Heart left ventricle (tissue), 16 donors: ENCODE data around the gene MYORG. TPM values are rescaled to one million over a fixed set of nuclear protein-coding genes. Genes with fewer than 3 reads are reported as not detected.
A peak's percentile ranks its signal among the peaks of the same experiment; 100 is the strongest.

Source experiments
- ATAC-seq, 4 donors: fragments of 200-7000 bp; cut with Tn5 transposase; one replicate each; pipeline ENCODE4 v1.9.1; 2020 to 2022; ENCODE audit warnings: moderate library complexity in 4 of 4, mild to moderate bottlenecking in 3 of 4, moderate number of reproducible peaks in 1 of 4
- DNase-seq, 5 donors: peaks; one replicate each; pipeline ENCODE4 v3.0.0-alpha.2; 2020
- H3K27ac ChIP-seq, 12 donors: fragments of 200-600 bp; sonication (generic) in 4 of 12; one replicate each; pipeline versions ENCODE4 v1.5.0 to v1.8.0; 2016 to 2022; ENCODE audit warnings: mild to moderate bottlenecking in 2 of 12
- H3K27me3 ChIP-seq, 9 donors: fragments of 200-600 bp; sonication (generic) in 2 of 9; one replicate each; pipeline versions ENCODE4 v1.5.1 to v1.8.0; 2016 to 2022; ENCODE audit warnings: mild to moderate bottlenecking in 3 of 9
- H3K36me3 ChIP-seq, 9 donors: fragments of 200-600 bp; sonication (generic) in 2 of 9; one replicate each; pipeline versions ENCODE4 v1.5.0 to v1.8.0; 2018 to 2022; ENCODE audit warnings: mild to moderate bottlenecking in 2 of 9
- H3K4me1 ChIP-seq, 12 donors: fragments of 200-600 bp; sonication (generic) in 4 of 12; one replicate each; pipeline versions ENCODE4 v1.5.0 to v1.8.0; 2016 to 2022; ENCODE audit warnings: mild to moderate bottlenecking in 3 of 12
- H3K4me3 ChIP-seq, 12 donors: fragments of 200-600 bp; sonication (generic) in 4 of 12; one replicate each; pipeline versions ENCODE4 v1.5.0 to v1.8.0; 2017 to 2022; ENCODE audit warnings: mild to moderate bottlenecking in 9 of 12, moderate library complexity in 4 of 12
- H3K9me3 ChIP-seq, 12 donors: fragments of 200-600 bp; sonication (generic) in 4 of 12; one replicate each; pipeline versions ENCODE4 v1.5.0 to v1.8.0; 2016 to 2022; ENCODE audit warnings: mild to moderate bottlenecking in 1 of 12
- CTCF ChIP-seq, 12 donors: fragments of 200-600 bp; sonication (generic) in 4 of 12; IDR thresholded peaks; one replicate each; pipeline versions ENCODE4 v1.5.0 to v1.8.0; 2018 to 2022; ENCODE audit warnings: antibody characterized with exemption in 12 of 12, mild to moderate bottlenecking in 5 of 12
- POLR2A ChIP-seq, 2 donors: fragments of 450-650 bp; IDR thresholded peaks; one replicate each; pipeline ENCODE4 v1.6.1; 2017; ENCODE audit warnings: antibody characterized with exemption in 2 of 2, mild to moderate bottlenecking in 2 of 2, moderate library complexity in 2 of 2
- whole genome bisulfite sequencing, 4 donors: extraction: QIAGEN DNeasy Blood & Tissue Kit in 2 of 4; methylation state at CpG; one replicate each; pipeline versions ENCODE4 v1.1.5 to v1.1.7; 2013 to 2018; 5-methylcytosine and 5-hydroxymethylcytosine counted together
- intact Hi-C, 10 donors: fragments of 100-400 bp; cut with DNase I; formaldehyde crosslinking; loops; one replicate each; pipeline versions ENCODE4 v1.11.1 to v1.14.2; 2022
- long read RNA-seq, 3 donors: library from polyadenylated mRNA; unstranded; transcript quantifications; one replicate each; pipeline ENCODE4 v2.0.0, GENCODE V29; 2020 to 2021
- polyA plus RNA-seq, 2 donors: library from polyadenylated mRNA; stranded (reverse); fragments of 200-250 nt; gene quantifications; one replicate each; pipeline ENCODE4 v1.2.3, GENCODE V29; 2013
- total RNA-seq, 9 donors: library from RNA; depleted of rRNA in 2 of 9; stranded (reverse); fragments of >200 nt in 2 of 9; fragmentation: NEBNext Ultra II Directional in 3 of 9; extraction: Animal tissue kit (Norgen Biotek cat#: 25700) in 3 of 9; gene quantifications; one replicate each; pipeline versions ENCODE4 v1.1.0 to v1.2.4, GENCODE V29; 2016 to 2023
- donor health status: ischemic (EF 13 %, LVEDD 7.1; RV severe dilation, severe dysfunction).
- donor health status: healthy with polysubstance abuse.
- donor health status: DM: no; HTN: yes; CAD: no.
- donor health status: DM: no; HTN: no; CAD: no.
- donor health status: ischemic (EF 25% LVEDD 6.9; RV normal size, moderate dysfunction).
- donor health status: ischemic (EF 25% LVEDD 5.7; RV mildly dilated, moderate dysfunction).
- donor health status: healthy.
- donor health status: DM: yes; HTN: yes; CAD: no.
- donor health status: ischemic (EF 35%, LVEDD 5.7; RV mildly dilated, moderate dysfunction).
- donor health status: nonischemic (EF 11% LVEDD 7.7; RV severe dilation, severe dysfunction).
- donor health status: DM: yes; HTN: yes; CAD: no.
- donor health status: PGD.
- donor health status: ischemic (EF 29% LVEDD 5.4; RV normal size, mild dysfunction).
- donor health status: nonischemic (EF 23%, LVEDD 6.1; RV moderate dilation, normal function).

Gene MYORG
- total RNA-seq (10 to 100 TPM in 1 of 9 donors, 1 to 10 TPM in 8; 3.5 to 10.2 (median 6.7) TPM), polyA plus RNA-seq (1 to 10 TPM; 1.3 to 5.9 TPM)
- long read RNA-seq, donor 1, partial matches to known transcripts, result 0 of 4 reads
- long read RNA-seq, donor 1, other reads (novel, unspliced or antisense), result 4 of 4 reads
- long read RNA-seq, donor 2, partial matches to known transcripts, result 0 of 6 reads
- long read RNA-seq, donor 2, other reads (novel, unspliced or antisense), result 6 of 6 reads
- long read RNA-seq, donor 3, full-length matches to known transcripts, result 2 of 10 reads
- long read RNA-seq, donor 3, partial matches to known transcripts, result 0 of 10 reads
- long read RNA-seq, donor 3, other reads (novel, unspliced or antisense), result 8 of 10 reads

DNA sequence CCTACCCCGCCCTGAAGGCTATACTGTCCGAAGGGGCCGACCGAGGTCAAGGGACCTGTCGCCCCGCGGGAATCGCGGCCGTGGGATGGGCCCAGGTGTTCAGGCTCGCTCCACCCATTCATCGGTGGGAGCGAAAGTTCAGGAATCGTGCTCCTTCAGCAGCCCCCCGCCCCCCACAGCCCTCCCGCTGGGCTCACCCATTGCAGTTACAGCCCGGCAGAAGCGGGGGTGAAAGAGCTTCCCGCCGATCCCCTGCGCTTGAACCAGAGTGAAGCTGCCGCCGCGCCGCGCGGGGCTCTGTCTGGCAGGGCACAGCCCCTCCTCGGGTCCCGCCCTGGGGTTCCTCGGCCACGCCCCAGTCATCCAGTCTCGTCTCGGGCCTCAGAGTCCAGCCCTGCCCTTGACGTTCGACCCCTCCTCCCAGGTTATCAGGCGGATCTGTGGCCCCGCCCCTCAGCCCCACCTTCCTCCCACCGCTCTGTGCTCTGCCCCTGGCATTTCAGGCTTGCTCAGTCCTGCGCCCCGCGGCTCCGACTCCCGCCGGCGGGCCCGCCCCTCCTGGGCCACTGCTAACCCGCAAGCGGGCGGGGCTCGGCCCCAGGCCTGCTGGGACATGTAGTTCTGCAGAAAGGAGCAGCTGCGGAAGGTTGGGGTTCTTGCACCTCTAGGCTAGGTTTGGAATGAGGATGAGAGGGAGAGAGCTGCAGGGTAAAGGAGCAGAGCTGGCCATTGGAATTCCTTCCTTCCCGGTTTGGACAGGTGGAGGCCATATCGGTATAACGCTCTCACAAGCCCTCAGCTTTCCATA lies at the start of gene MYORG:
Gene MYORG (minus strand): TSS at position 303 of the 808 bp plus-strand sequence. CDS start 3,955 bp downstream, outside the sequence.
- Histone ChIP-seq H3K4me3 (peak within 1 kb of the TSS; percentile 57 to 90 (median 80)), H3K27me3 (peaks cover 0 to 6% (median 0%) of the 10 kb centered on the region in 9 donors), H3K36me3 (peaks cover 0 to 8% (median 0%) of the 10 kb centered on the region in 9 donors), H3K4me1 (peaks cover 0 to 51% (median 28%) of the 10 kb centered on the region in 12 donors), H3K9me3 (no peaks in the 10 kb centered on the region), H3K27ac (peak within 1 kb of the TSS; percentile 31 to 85 (median 76))
- intact Hi-C loops, result loop anchor here in 6 of 10 donors (5.0 kb wide), 3 partner anchors 119 to 249 kb away; partner anchors contain the start of gene DCAF12 (in 1 of the 6)
- 0 to 1% (median 1%) methylated on average over 21 to 54 of the region's 54 CpGs for WGBS, 4 donors
- ATAC-seq (peak; percentile 78 to 86 (median 83)), DNase-seq (peak; percentile 90 to 95 (median 93))
- TF ChIP-seq CTCF (IDR thresholded peaks at IDR 0.05) (no peak), POLR2A (IDR thresholded peaks at IDR 0.05) (peak in 1 of 2 donors; percentile 60)

DNA sequence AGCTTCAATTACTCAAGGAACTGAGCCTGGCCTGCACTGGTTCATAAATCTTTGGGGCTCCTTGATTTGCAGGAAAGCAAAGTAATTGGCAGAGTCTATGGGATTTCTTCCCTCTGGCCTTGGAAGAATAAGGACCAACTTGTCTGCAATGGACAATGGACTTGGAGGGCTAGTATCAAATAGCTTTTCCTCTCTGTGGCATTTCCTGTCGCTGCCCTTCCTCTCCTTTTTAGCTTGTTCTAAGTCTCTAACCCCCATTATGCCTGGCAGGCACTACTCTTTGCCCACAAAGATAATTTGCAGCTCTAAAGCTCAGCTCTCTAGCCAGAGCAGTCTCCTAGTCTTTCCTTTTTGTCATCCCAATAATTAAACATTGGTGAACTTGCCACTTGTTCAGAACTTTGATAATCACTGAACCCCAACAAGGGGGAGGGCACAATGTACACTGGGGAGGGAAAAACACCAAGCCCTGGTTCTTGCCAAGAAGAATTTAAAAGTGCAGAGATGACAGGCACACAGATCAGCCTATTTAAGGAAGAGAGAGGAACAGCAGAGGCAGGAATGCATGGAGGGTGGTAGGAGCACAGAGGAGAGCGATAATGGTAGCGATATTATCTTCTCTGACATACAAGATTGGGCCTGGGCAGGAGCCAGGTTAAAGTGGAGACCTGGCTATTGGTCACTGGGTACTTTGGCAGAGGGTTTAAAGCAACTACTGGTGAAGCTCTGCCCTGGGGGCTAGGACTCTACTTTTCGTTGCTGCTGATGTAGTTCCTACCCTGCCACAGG lies 43.2 kb upstream of the MYORG start:
- Histone ChIP-seq H3K27me3 (no peaks in the 10 kb centered on the region), H3K36me3 (peaks cover 0 to 9% (median 0%) of the 10 kb centered on the region in 9 donors), H3K27ac (no peak overlapping the region), H3K4me3 (no peak overlapping the region), H3K9me3 (no peaks in the 10 kb centered on the region), H3K4me1 (peaks cover 0 to 16% (median 5%) of the 10 kb centered on the region in 12 donors)
- ATAC-seq (peak in 1 of 4 donors; percentile 15), DNase-seq (no peak)
- TF ChIP-seq POLR2A (IDR thresholded peaks at IDR 0.05) (no peak), CTCF (IDR thresholded peaks at IDR 0.05) (no peak)
- intact Hi-C loops, result loop anchor here in 1 of 10 donors (2.0 kb wide), 1 partner anchor 15 kb away; no protein-coding TSS in a partner anchor
- 54 to 83% (median 73%) methylated on average over 4 of the region's 4 CpGs for WGBS, 4 donors

- intact Hi-C loops, result no loop called here
- 65 to 91% (median 90%) methylated on average over 3 of the region's 3 CpGs for WGBS, 4 donors
- ATAC-seq, result no peak
Observed at GRCh38 chr9:34417734-34418133, 41.0 kb upstream of the MYORG start.

DNA sequence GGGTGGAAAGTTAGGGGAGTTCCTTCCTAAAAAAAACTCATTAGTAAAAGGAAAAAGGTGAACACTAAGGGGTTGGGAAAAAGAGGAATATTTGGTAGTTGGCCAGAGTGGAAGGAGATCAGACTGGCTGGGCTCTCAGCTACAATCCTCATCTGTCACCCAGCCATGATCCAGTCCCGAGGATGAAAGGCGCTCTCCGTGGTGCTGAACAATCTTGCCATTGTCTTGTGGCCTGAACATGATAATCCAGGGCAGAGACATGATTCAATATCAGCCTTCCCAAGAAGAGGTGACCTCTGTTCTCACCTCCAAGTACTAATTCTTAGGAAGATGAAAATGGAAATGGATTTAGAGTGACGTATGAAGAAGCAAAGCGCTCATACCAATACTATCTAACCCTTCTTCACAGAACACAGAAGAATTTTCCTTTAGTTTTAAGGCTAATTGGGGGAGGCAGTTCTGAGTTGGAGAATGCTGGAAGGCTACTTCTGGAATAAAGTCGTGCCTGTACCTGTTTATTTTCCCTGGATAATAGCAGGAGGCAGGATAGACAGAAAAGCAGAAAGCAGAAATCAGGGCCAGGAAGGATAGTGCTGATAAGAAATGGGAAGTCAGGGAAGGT lies 36.6 kb upstream of the MYORG start:
- H3K36me3 ChIP-seq, result peaks cover 0 to 6% (median 0%) of the 10 kb centered on the region in 9 donors
- DNase-seq, result peak in 2 of 5 donors; percentile 53 to 57
- H3K27ac ChIP-seq, result no peak overlapping the region
- no peaks in the 10 kb centered on the region for H3K9me3 ChIP-seq
- intact Hi-C loops, result loop anchor here in 1 of 10 donors (5.0 kb wide), 1 partner anchor 39 kb away; no protein-coding TSS in a partner anchor
- 18 to 38% (median 30%) methylated on average over 6 of the region's 6 CpGs for WGBS, 4 donors
- no peaks in the 10 kb centered on the region for H3K27me3 ChIP-seq
- no peak overlapping the region for H3K4me3 ChIP-seq
- TF ChIP-seq POLR2A (IDR thresholded peaks at IDR 0.05), result no peak
- TF ChIP-seq CTCF (IDR thresholded peaks at IDR 0.05), result no peak
- H3K4me1 ChIP-seq, result peaks cover 0 to 4% (median 0%) of the 10 kb centered on the region in 12 donors
- peak; percentile 53 to 74 (median 60) for ATAC-seq

More at GRCh38 chr9:34417734-34418133, 41.0 kb upstream of the MYORG start:
- Histone ChIP-seq H3K9me3 (no peaks in the 10 kb centered on the region), H3K27ac (no peak overlapping the region), H3K36me3 (peaks cover 0 to 9% (median 0%) of the 10 kb centered on the region in 9 donors), H3K4me1 (peaks cover 0 to 16% (median 5%) of the 10 kb centered on the region in 12 donors), H3K27me3 (no peaks in the 10 kb centered on the region), H3K4me3 (no peak overlapping the region)
- TF ChIP-seq POLR2A (IDR thresholded peaks at IDR 0.05), result no peak
- no peak for DNase-seq
